Bronchial epithelial cell (primary cell): Measurements from ENCODE around the gene RARA. TPM values are rescaled to one million over a fixed set of nuclear protein-coding genes. Genes with fewer than 3 reads are reported as not detected.

ENCODE experiments used
- DNase-seq: peaks from one replicate; pipeline ENCODE4 v3.0.0-alpha.2; 2010; ENCODE audit warnings: low read depth
- FAIRE-seq: peaks from 2 replicates; lab custom pipeline; 2011; peaks lifted over from hg19 to GRCh38; lab: Jason Lieb, UNC
- H3K27me3 ChIP-seq: 2 replicates; pipeline ENCODE4 v1.5.1; 2011; ENCODE audit warnings: low read length; ENCODE audit not compliant: control insufficient read depth, insufficient read depth
- H3K36me3 ChIP-seq: 2 replicates; pipeline ENCODE4 v1.5.1; 2011; ENCODE audit warnings: low read length; ENCODE audit not compliant: control insufficient read depth, insufficient read depth
- H3K4me3 ChIP-seq: 2 replicates; pipeline ENCODE4 v1.5.1; 2011; ENCODE audit warnings: mild to moderate bottlenecking, low read depth, low read length, control low read depth
- total RNA-seq: library from RNA; depleted of rRNA; stranded (reverse); fragments of >200 nt; gene quantifications from 2 replicates; pipeline ENCODE4 v1.2.1, GENCODE V29; 2014
- TF ChIP-seq, protein P1 (sequence below): IDR thresholded peaks from 2 replicates; pipeline ENCODE4 v1.5.1; 2011; ENCODE audit warnings: mild to moderate bottlenecking, moderate library complexity, low read length, control low read depth, inconsistent platforms; ENCODE audit not compliant: insufficient read depth, severe bottlenecking

The RARA gene
- total RNA-seq, 1 donor from 2014 or later = 1.3 TPM

DNA sequence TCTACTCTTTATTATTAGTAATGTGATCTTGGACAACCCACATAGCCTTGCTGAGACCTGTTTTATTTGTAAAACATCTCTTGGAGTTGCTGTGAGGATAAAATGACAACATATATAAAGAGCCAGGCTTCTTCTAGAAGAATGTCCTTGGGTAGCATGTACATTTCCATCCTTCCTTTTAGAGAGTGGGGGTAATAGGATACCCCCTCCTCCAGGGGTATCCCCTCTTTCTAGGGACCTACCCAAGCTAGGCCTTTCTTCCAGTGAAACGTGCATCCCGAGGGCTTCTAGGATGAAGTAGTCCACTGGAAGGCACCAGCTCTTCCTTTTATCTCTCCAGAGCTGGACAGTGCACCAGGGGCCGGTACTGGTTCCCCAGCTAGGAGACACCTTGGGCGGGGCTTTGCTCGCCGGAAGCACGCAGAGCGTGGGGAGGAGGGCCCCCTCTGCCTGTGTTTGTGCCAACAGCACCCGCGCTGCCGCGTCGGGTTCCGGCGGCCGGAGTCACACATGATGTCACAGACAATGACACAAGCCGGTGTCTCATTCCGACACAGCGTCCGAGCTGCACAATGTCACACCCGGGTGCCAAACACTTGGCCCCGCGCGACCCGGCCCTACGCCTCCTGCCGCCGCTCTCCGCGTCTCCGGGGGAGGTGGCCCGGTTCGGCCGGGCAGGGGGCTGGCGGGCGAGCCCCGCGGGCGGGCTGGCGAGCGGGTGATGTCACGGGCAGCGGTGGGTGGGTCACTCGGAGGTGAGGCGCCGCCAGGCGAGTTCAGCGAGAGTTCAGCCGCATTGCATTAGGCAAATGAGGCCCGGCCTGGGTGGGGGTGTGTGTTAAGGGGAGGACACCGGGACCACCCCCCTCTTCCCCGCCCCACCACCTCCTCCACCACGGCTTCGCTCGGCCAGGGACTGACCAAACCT lies 32.2 kb downstream of the RARA start:
- DNase-seq (peak; percentile 58), FAIRE-seq (no peak)
- TF ChIP-seq, protein P1, sequence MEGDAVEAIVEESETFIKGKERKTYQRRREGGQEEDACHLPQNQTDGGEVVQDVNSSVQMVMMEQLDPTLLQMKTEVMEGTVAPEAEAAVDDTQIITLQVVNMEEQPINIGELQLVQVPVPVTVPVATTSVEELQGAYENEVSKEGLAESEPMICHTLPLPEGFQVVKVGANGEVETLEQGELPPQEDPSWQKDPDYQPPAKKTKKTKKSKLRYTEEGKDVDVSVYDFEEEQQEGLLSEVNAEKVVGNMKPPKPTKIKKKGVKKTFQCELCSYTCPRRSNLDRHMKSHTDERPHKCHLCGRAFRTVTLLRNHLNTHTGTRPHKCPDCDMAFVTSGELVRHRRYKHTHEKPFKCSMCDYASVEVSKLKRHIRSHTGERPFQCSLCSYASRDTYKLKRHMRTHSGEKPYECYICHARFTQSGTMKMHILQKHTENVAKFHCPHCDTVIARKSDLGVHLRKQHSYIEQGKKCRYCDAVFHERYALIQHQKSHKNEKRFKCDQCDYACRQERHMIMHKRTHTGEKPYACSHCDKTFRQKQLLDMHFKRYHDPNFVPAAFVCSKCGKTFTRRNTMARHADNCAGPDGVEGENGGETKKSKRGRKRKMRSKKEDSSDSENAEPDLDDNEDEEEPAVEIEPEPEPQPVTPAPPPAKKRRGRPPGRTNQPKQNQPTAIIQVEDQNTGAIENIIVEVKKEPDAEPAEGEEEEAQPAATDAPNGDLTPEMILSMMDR = peak; percentile 10
- H3K27me3 ChIP-seq = no peaks in the 10 kb centered on the region
- peak overlapping the region; percentile 57 for H3K4me3 ChIP-seq
- no peaks in the 10 kb centered on the region for H3K36me3 ChIP-seq

DNA sequence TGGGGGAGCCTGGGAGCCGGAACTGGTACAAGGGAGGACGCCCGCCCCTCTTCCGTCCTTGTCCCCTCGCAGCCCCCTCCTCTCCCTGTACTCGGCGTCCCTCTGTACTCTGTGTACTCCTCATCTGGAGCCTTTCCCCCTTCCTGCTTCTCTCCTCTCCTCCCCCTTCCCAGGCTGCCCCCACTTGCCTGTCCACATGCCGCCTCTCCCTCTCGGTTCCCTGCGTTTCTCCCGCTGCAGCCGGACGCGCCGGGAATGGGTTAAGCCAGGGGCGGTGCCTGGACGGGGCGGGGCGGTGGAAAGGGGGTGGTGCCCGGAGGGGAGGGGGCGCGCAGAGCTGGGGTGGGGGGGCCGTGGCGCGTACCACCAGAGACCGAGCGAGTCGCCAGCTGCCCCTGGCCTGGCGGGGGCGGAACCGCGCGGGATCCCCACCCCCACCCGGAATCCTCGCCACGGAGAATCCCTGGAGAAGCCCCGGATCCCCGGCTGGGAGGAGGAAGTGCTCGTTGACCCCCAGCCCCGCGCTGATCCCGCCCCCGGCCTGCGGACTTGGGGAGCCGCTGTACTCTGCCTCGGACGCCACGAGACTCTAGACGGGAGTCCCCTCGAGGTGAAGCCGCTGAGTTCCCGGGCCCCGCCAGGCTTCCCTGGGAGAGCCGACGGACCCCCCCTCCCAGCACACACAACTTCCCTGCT lies 33.0 kb downstream of the RARA start:
- DNase-seq = no peak
- Histone ChIP-seq H3K27me3 (no peaks in the 10 kb centered on the region), H3K4me3 (peak overlapping the region; percentile 57), H3K36me3 (no peaks in the 10 kb centered on the region)
- no peak for FAIRE-seq
- TF ChIP-seq, protein P1 = no peak

DNA sequence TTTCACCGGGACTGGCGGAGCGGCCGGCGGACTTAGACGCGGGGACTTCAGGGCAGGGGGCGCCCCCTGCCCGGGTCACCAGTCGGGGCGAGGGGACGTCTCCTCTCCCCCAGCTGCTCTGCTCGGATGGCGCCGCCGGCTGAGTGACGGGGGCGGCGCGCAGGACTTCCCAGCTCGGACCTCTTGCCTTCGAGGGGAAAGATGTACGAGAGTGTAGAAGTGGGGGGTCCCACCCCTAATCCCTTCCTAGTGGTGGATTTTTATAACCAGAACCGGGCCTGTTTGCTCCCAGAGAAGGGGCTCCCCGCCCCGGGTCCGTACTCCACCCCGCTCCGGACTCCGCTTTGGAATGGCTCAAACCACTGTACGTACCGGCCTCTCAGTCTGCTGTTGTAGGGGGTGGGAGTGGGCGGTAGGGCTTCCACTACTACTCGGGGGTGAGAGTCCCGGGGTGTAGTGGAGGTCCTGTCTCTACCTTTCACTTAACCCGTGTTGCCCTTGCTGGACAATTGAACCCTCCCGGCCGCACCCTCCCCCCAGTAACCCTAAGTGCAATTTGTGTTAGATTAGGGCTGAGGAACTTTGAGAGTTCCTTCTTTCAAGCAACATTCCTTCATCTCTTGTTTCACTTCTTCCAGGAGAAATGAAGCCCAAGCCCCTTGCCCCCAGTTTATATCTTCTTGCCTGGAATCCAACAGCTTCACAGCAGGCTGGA lies 33.7 kb downstream of the RARA start:
- TF ChIP-seq, protein P1 = no peak
- FAIRE-seq (no peak), DNase-seq (no peak)
- Histone ChIP-seq H3K36me3 (no peaks in the 10 kb centered on the region), H3K4me3 (peak overlapping the region; percentile 57), H3K27me3 (no peaks in the 10 kb centered on the region)

DNA sequence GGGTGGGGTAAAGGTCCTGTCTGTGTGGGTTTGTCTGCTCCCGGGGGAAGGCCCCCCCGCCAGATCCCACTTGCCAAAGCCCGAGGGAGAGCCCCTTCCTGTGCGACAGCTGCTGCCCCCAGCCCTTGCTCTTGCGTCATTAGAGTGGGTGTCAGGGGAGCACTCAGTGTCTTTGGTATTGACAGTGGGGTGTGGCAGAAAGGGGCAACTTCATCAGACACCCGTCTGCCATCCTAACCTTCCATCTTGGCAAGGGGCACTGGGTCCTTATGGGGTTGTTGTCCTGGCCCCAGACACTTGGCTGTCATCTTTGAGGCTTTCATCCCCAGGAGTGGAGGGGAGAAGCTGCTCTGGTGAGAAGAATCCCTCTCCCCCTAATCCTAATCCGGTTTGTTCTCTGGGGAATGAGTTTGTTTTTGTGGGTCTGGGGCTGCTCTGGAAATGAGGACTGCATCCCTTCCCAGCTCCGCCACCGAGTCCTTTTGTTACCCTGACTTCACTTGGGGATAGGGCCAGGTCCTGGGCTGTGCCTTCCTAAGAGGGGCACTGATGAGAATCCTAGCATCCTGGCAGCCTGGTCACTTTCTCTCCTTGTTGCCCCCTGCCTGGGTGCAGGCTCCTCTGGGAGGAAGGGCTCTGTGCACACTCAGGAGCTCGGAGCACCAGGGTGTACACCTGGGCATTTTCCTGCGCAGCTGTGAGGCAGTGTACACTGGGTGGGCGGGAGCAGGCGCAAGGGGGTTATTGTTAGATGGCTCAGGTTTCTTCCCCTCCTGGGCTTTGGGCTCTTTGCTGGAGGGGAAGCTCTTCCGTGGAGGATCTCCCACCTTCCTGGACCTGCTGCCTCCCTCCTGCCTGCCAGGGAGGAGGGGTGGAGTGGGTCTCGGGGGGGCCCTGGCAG lies 34.5 kb downstream of the RARA start:
- Histone ChIP-seq H3K36me3 (peaks cover 2% of the 10 kb centered on the region), H3K27me3 (no peaks in the 10 kb centered on the region), H3K4me3 (peak overlapping the region; percentile 57)
- DNase-seq (no peak), FAIRE-seq (no peak)
- TF ChIP-seq, protein P1 = no peak
